Posterior cingulate gyrus (tissue), 11 donors: ENCODE measurements around the gene DAPK1.

ENCODE experiments used
- DNase-seq, 10 donors: peaks; one replicate each; pipeline versions ENCODE4 v3.0.0 to v3.0.0-alpha.2; 2020 to 2021; ENCODE audit warnings: mixed read lengths in 3 of 10
- intact Hi-C: fragments of 100-400 bp; cut with DNase I; formaldehyde crosslinking; loops from one replicate; pipeline ENCODE4 v1.15.1; 2023

DAPK1 gene

GRCh38 chr9:87674565-87675299 is 177.1 kb downstream of the DAPK1 start:
- no peak for DNase-seq
- intact Hi-C loops: loop anchor here (5.0 kb wide), 1 partner anchor 303 kb away; no protein-coding TSS in a partner anchor

GRCh38 chr9:87675906-87676515 is 178.3 kb downstream of the DAPK1 start:
- peak in 2 of 10 donors; percentile 64 to 71 for DNase-seq
- intact Hi-C loops: loop anchor here (5.0 kb wide), 1 partner anchor 301 kb away; no protein-coding TSS in a partner anchor

- intact Hi-C loops: loop anchor here (5.0 kb wide), 1 partner anchor 300 kb away; no protein-coding TSS in a partner anchor
- DNase-seq: peak in 2 of 10 donors; percentile 69 to 71
Observed at GRCh38 chr9:87676976-87677775, 179.5 kb downstream of the DAPK1 start.

GRCh38 chr9:87677776-87678587 is 180.3 kb downstream of the DAPK1 start:
- DNase-seq: peak in 2 of 10 donors; percentile 75 to 78
- intact Hi-C loops: loop anchor here (1.0 to 5.0 kb wide), 2 partner anchors 135 to 299 kb away; no protein-coding TSS in a partner anchor

GRCh38 chr9:87678650-87679355 is 181.1 kb downstream of the DAPK1 start:
- peak in 8 of 10 donors; percentile 39 to 92 (median 73) for DNase-seq
- intact Hi-C loops: loop anchor here (1.0 to 5.0 kb wide), 2 partner anchors 134 to 298 kb away; no protein-coding TSS in a partner anchor

GRCh38 chr9:87681271-87682061 is 183.8 kb downstream of the DAPK1 start:
- DNase-seq: peak in 3 of 10 donors; percentile 52 to 85 (median 85)
- intact Hi-C loops: no loop called here

GRCh38 chr9:87682085-87682484 is 184.4 kb downstream of the DAPK1 start:
- intact Hi-C loops: no loop called here
- DNase-seq: no peak

- intact Hi-C loops: no loop called here
- DNase-seq: no peak
Observed at GRCh38 chr9:87682618-87683017, 185.0 kb downstream of the DAPK1 start.

GRCh38 chr9:87683751-87684626 is 186.3 kb downstream of the DAPK1 start:
- peak in 1 of 10 donors; percentile 75 for DNase-seq
- intact Hi-C loops: loop anchor here (2.0 kb wide), 1 partner anchor 357 kb away; no protein-coding TSS in a partner anchor

GRCh38 chr9:87684627-87685219 is 187.1 kb downstream of the DAPK1 start:
- intact Hi-C loops: loop anchor here (2.0 kb wide), 1 partner anchor 356 kb away; no protein-coding TSS in a partner anchor
- DNase-seq: peak in 7 of 10 donors; percentile 52 to 93 (median 73)

GRCh38 chr9:87685441-87685840 is 187.8 kb downstream of the DAPK1 start:
- intact Hi-C loops: loop anchor here (2.0 kb wide), 1 partner anchor 355 kb away; no protein-coding TSS in a partner anchor

GRCh38 chr9:87685871-87686519 is 188.3 kb downstream of the DAPK1 start:
- intact Hi-C loops: loop anchor here (2.0 kb wide), 1 partner anchor 355 kb away; no protein-coding TSS in a partner anchor
- peak in 1 of 10 donors; percentile 81 for DNase-seq

More at GRCh38 chr9:87685441-87685840, 187.8 kb downstream of the DAPK1 start:
- DNase-seq: no peak

GRCh38 chr9:87686520-87687090 is 188.9 kb downstream of the DAPK1 start:
- no peak for DNase-seq
- intact Hi-C loops: no loop called here

GRCh38 chr9:87687207-87687606 is 189.5 kb downstream of the DAPK1 start:
- intact Hi-C loops: no loop called here
- DNase-seq: no peak

GRCh38 chr9:87694236-87694755 is 196.6 kb downstream of the DAPK1 start:
- intact Hi-C loops: no loop called here
- DNase-seq: peak in 2 of 10 donors; percentile 45 to 59

- intact Hi-C loops: no loop called here
- no peak for DNase-seq
Observed at GRCh38 chr9:87695523-87695922, 197.9 kb downstream of the DAPK1 start.
